Measurements from ENCODE around the gene FANCC. TPM values are rescaled to one million over a fixed set of nuclear protein-coding genes. Genes with fewer than 3 reads are reported as not detected.

The FANCC gene
- total RNA-seq, 2 experiments from 2014 or later: 12.9 to 14.8 TPM

DNA sequence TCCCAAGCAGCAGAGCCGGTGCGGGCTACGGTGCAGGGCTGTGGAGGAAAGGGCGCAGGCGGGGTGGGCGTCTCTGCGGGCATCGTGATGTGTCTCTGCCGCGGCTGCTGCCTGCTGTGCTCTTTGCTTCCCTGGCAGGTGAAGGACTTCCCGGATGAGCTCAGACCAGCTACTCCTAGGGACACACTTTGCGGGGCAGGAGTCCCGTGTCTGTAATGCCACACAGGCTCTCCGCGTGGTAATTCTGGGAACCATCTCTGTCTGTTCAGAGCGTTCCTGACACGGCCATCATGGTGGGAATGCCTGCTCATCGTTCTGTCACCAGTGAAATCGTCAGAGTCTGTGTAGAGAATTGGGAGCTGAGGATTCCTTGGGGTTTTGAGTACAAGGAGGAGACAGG is 235.5 kb downstream of the FANCC start:
- no peaks in the 10 kb centered on the region for H3K4me1 Mint-ChIP-seq
- no peak overlapping the region for H3K27ac Mint-ChIP-seq
- no peaks in the 10 kb centered on the region for H3K27me3 Mint-ChIP-seq
- H3K36me3 Mint-ChIP-seq: no peaks in the 10 kb centered on the region
- POLR2A ChIA-PET: no interaction called here
- DNase-seq: no peak
- no peak overlapping the region for H3K4me3 Mint-ChIP-seq
- no peaks in the 10 kb centered on the region for H3K9me3 Mint-ChIP-seq
- no peak for ATAC-seq (ENCODE audit: low read depth)

DNA sequence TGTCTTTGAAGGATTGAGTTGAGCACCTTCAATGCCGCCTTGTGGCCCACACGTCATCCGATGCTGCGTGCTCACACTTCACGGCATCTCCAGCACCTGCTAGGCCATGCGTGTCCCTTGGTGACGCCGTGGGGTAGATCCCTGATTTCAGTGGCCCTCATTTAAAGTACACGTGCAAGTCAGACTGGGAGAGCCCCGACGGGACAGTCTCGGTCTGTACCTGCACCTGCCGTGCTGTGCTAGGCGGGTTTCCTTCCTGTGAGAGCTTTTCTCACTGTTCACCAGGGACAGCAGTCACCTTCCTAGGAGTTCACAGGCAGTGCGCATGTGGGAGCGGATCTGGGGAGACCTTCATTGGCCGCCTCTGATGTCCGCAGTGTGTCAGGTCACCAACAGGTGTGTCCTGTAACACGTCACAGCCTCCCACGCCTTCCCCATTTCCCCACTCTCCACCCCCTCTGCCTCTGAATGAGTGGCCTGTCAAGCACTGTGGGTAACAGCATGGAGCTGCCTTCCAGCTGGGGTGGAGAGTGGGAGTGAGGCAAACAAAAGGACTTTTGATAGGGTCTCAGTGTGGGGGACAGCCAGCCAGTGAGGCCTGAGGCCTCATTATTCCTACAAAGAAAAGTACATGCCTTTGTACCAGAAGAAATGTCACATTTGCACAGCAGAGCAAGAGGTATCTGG is 236.4 kb downstream of the FANCC start:
- H3K27me3 Mint-ChIP-seq: no peaks in the 10 kb centered on the region
- H3K36me3 Mint-ChIP-seq: no peaks in the 10 kb centered on the region
- H3K9me3 Mint-ChIP-seq: no peaks in the 10 kb centered on the region
- no peaks in the 10 kb centered on the region for H3K4me1 Mint-ChIP-seq
- no peak overlapping the region for H3K4me3 Mint-ChIP-seq
- no peak for ATAC-seq (ENCODE audit: low read depth)
- POLR2A ChIA-PET: no interaction called here
- no peak for DNase-seq
- H3K27ac Mint-ChIP-seq: no peak overlapping the region

DNA sequence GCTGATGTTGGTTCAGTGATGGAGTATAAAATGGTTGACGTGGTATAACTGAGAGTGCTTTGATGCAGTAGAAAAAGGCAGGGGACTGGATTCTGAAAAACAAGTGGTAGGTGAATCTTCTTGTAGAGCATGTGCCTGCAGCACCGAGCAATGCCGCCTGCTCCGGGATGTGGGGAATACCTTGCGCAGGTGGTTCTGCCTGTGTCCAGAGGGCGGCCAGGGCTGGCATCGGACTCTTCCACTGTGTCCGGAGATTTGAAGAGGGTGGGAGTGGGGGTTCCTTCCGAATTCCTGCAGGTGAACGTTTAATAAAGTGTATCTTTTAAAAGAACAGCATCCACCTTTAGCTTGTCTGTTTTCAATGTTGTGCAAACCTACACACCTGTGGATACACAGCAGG is 238.0 kb downstream of the FANCC start:
- no peak overlapping the region for H3K27ac Mint-ChIP-seq
- H3K9me3 Mint-ChIP-seq: no peaks in the 10 kb centered on the region
- POLR2A ChIA-PET: no interaction called here
- no peaks in the 10 kb centered on the region for H3K4me1 Mint-ChIP-seq
- H3K4me3 Mint-ChIP-seq: no peak overlapping the region
- DNase-seq (no peak), ATAC-seq (ENCODE audit: low read depth) (no peak)
- no peaks in the 10 kb centered on the region for H3K36me3 Mint-ChIP-seq
- no peaks in the 10 kb centered on the region for H3K27me3 Mint-ChIP-seq

DNA sequence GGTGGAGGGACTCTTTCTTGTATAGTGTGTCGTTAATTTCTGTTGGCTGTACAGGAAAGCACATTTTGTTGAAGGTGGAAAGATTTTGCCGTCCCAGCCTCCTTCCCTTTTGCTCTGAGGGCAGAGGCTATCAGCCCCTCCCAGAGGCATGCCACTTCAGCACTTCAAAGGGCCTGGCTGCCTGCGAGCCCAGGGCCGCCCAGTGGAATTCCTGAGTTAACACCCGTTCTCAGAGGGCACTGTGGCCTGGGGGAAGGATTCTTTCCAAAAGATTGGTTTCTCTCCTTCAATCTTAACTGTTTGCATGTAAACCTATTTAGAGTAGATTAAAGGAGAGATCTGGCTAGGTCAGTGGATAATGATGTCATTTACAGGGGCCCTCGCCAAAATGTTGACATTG is 238.6 kb downstream of the FANCC start:
- H3K36me3 Mint-ChIP-seq: no peaks in the 10 kb centered on the region
- DNase-seq: no peak
- H3K4me3 Mint-ChIP-seq: no peak overlapping the region
- no peaks in the 10 kb centered on the region for H3K27me3 Mint-ChIP-seq
- no peaks in the 10 kb centered on the region for H3K4me1 Mint-ChIP-seq
- no peaks in the 10 kb centered on the region for H3K9me3 Mint-ChIP-seq
- no peak for ATAC-seq (ENCODE audit: low read depth)
- no peak overlapping the region for H3K27ac Mint-ChIP-seq
- POLR2A ChIA-PET: no interaction called here

DNA sequence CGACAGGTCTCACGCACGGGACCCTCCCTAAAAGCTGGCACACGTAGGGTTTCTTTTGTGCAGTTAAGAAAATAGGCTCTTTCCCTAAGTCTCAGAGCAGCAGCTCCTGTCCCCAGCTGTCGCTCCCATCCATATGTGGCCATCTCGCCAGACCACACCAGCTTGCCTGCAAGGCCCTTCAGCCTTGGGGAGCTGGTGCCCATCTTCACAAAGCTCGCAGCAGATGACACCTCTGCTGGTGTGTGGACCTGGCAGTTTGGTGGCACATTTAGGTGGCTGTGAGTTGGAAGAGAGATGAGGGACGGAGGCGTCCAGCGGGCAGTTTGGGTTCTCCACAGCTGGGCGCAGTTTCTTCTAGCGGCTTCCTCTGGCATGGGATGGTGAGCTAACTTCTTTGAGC is 239.0 kb downstream of the FANCC start:
- POLR2A ChIA-PET: no interaction called here
- no peak overlapping the region for H3K27ac Mint-ChIP-seq

DNA sequence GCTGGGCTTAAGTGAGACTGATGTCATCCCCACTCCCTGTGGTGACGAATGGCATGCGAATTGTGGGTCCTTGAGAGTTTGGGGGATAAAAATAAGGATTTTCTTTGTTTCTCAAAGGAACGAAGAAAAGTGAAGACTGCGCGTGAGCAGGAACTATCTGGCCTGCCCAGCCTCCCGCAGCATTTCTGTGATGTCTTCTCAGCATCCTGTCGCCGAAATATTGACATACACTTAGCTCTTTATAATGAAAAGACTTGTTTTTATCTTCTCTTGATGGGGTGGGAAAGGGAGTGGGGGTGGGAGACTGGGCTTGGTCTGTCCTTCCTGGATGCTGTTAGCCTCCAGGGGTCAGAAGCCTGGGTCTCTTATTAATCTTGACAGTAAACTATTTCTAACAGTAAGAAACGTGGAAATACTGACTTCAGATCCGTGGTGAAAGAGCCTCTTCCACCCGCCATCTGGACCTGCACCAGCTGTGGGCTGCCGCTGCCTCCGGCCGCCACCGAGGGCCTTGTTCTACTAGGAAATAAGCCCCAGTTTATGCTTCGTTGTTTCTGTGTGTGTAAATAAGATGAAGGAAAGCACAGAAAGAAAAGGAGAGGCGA is 239.6 kb downstream of the FANCC start:
- no peaks in the 10 kb centered on the region for H3K4me1 Mint-ChIP-seq
- no peak for ATAC-seq (ENCODE audit: low read depth)
- H3K36me3 Mint-ChIP-seq: no peaks in the 10 kb centered on the region
- no peak overlapping the region for H3K27ac Mint-ChIP-seq
- no peaks in the 10 kb centered on the region for H3K9me3 Mint-ChIP-seq
- no peaks in the 10 kb centered on the region for H3K27me3 Mint-ChIP-seq
- POLR2A ChIA-PET: no interaction called here
- DNase-seq: no peak
- H3K4me3 Mint-ChIP-seq: no peak overlapping the region

More for the DNA sequence above, 239.0 kb downstream of the FANCC start:
- Mint-ChIP-seq H3K4me1 (no peaks in the 10 kb centered on the region), H3K36me3 (no peaks in the 10 kb centered on the region), H3K27me3 (no peaks in the 10 kb centered on the region), H3K4me3 (no peak overlapping the region), H3K9me3 (no peaks in the 10 kb centered on the region)
- no peak for ATAC-seq (ENCODE audit: low read depth)
- no peak for DNase-seq

DNA sequence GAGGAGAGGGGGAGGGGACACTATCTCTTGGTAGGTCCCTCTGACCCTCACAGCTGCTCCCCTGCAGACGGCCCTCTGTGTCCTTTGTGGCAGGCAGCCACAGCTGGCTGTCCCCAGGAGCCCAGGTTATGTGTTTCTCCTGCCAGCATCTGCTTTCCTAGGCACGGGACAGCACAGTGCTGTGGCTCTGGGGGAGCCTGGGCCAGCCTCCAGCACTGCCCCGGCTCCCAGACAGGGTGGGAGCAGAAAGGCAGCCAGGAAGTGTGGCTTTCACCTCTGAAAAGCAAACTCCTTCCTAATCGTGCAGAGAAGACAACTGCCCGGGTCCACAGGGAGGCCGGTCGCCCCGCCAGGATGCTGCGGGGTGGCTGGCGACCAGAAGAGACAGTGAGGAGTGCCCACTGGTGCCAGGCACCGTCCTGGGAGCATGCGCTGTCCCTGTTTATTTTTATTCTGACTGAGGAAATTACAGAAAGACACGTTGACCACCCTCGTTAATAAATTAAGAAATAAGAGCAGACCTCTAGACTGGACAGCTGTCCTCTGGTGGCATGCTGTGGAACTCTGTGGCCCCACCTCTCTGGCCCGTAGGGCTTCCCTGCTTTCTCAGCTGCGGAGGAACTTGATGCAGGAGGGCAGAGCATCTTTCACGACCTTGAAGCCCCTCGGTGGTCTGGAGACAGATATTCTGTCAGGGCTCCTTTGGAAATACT is 240.3 kb downstream of the FANCC start:
- no peaks in the 10 kb centered on the region for H3K36me3 Mint-ChIP-seq
- H3K4me1 Mint-ChIP-seq: no peaks in the 10 kb centered on the region
- no peaks in the 10 kb centered on the region for H3K27me3 Mint-ChIP-seq
- DNase-seq (no peak), ATAC-seq (ENCODE audit: low read depth) (no peak)
- H3K9me3 Mint-ChIP-seq: no peaks in the 10 kb centered on the region
- no peak overlapping the region for H3K27ac Mint-ChIP-seq
- POLR2A ChIA-PET: no interaction called here
- no peak overlapping the region for H3K4me3 Mint-ChIP-seq

DNA sequence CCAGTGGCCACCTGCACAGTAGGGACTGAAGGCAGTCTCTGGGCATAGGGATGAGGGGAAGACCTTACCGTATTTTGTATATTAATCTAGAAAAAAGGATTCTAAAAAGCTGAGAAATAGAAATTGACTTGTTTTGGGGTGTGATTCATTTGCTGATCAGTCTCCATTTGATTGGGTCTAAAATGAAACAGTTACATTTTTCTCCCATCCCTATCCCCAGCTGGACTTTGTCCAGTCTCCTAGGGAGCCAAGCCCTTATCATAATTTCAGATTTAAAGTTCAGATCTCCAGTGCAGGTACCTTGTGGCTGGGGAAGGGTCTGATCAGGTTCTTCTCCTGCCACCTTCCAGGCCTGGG is 240.8 kb downstream of the FANCC start:
- DNase-seq (no peak), ATAC-seq (ENCODE audit: low read depth) (no peak)
- no peak overlapping the region for H3K4me3 Mint-ChIP-seq
- H3K27me3 Mint-ChIP-seq: no peaks in the 10 kb centered on the region
- no peaks in the 10 kb centered on the region for H3K4me1 Mint-ChIP-seq
- POLR2A ChIA-PET: no interaction called here
- H3K27ac Mint-ChIP-seq: no peak overlapping the region
- H3K36me3 Mint-ChIP-seq: no peaks in the 10 kb centered on the region
- no peaks in the 10 kb centered on the region for H3K9me3 Mint-ChIP-seq

DNA sequence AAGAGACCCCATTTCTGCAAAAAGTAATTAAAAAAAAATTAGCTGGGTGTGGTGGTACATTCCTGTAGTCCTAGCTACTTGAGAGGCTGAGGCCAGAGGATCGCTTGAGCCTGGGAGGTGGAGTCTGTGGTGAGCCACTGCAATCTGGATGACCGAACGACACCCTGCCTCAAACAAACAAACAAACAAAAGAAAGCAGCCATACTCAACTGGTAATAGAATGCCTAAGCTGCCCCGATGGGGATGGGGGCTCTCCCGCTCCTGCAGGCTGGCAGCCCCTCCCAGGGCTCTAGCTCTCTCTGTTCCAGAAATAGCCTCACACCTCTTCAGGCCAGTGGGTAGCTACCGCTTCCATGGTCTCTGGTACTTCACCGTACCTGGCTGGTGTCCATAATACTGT is 241.8 kb downstream of the FANCC start:
- Mint-ChIP-seq H3K27ac (no peak overlapping the region), H3K4me3 (no peak overlapping the region), H3K4me1 (no peaks in the 10 kb centered on the region), H3K36me3 (no peaks in the 10 kb centered on the region), H3K27me3 (no peaks in the 10 kb centered on the region), H3K9me3 (no peaks in the 10 kb centered on the region)
- POLR2A ChIA-PET: no interaction called here
- ATAC-seq (ENCODE audit: low read depth): no peak
- no peak for DNase-seq

DNA sequence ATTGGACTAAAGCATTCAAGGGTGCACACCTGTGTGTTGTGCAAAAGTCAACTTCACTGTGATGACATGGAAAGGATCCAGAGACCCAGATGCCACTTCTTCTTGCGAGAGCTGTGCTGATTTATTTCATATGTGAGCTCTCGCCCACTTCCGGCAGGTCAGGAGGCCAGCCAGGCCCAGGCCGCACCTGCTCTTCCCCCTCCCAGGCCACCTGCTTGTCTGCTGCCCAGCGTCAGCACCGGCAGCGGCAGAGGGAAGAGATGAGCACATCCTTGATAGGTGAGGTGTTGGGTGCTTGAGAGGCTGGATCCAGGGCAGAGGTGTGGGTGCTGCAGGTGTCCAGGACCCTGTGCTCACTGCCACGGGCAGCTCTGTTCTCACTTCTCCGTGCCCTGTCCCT is 242.9 kb downstream of the FANCC start:
- Mint-ChIP-seq H3K27me3 (no peaks in the 10 kb centered on the region), H3K4me3 (no peak overlapping the region), H3K9me3 (no peaks in the 10 kb centered on the region), H3K27ac (no peak overlapping the region), H3K4me1 (no peaks in the 10 kb centered on the region), H3K36me3 (no peaks in the 10 kb centered on the region)
- POLR2A ChIA-PET: no interaction called here
- DNase-seq: no peak
- ATAC-seq (ENCODE audit: low read depth): no peak

DNA sequence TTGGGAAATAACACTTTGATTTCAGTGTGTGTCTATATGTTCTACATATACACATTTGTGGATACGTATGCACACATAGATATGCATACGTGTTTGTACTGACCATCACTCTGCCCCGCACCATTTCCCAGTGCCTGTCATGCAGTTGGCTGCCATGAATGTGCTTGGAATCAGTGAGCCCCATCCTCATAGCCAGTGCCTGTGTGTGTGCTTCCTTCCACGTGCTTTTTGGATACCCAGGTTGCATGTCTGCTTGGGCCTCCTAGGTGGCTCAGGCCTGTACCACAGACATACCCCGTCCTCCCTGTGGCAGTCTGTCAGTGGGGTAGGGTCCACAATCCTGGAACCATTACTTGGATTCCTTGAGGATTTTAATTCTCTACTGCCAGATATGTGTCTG is 243.6 kb downstream of the FANCC start:
- POLR2A ChIA-PET: no interaction called here
- Mint-ChIP-seq H3K4me1 (no peaks in the 10 kb centered on the region), H3K27me3 (no peaks in the 10 kb centered on the region), H3K36me3 (no peaks in the 10 kb centered on the region), H3K27ac (no peak overlapping the region), H3K9me3 (no peaks in the 10 kb centered on the region), H3K4me3 (no peak overlapping the region)
- ATAC-seq (ENCODE audit: low read depth): no peak
- DNase-seq: no peak

DNA sequence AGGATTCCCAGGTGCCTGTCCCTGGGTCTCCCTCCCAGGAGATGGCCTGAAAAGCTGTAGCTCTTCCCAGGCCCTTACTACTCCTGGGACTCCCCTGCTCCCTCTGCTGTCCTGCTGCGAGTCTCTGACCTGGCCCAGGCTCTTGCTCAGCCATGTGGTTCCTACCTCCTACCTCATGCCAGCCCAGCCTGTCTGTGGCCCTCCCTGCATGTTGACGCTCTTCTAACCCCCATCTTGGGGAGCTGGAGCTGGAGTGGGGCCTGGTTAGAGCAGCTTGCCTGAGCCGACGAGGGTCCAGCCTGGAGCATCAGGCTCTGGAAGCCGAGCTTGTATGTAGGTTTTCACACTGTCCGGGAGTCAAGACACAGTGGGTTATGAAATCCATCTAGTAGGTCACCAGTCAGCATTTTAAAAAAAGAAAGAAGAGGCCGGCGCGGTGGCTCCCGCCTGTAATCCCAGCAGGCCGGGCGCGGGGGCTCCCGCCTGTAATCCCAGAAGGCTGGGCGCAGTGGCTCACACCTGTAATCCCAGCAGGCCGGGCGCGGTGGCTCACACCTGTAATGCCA is 244.4 kb downstream of the FANCC start:
- DNase-seq (no peak), ATAC-seq (ENCODE audit: low read depth) (no peak)
- no peak overlapping the region for H3K4me3 Mint-ChIP-seq
- H3K27ac Mint-ChIP-seq: no peak overlapping the region
- no peaks in the 10 kb centered on the region for H3K27me3 Mint-ChIP-seq
- H3K36me3 Mint-ChIP-seq: no peaks in the 10 kb centered on the region
- no peaks in the 10 kb centered on the region for H3K4me1 Mint-ChIP-seq
- POLR2A ChIA-PET: no interaction called here
- no peaks in the 10 kb centered on the region for H3K9me3 Mint-ChIP-seq

DNA sequence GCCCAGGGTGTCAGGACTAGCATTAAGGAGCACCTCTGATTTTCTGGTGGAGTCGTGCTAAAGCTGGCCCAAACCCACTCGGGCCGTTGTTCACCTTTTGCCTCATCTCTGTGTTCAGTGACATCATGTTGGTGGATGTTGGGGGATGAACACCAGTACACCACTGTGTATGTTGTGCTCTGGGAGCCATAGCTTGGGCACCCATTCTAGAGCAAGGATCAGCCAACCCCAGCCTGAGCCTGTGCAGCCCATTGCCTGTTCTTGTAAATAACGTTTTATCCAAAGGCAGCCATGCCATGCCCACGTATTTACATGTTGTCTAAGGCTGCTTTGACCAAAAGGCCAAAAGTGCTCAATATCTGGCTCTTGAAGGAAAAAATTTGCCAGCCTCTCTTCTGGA is 245.6 kb downstream of the FANCC start:
- Mint-ChIP-seq H3K27me3 (no peaks in the 10 kb centered on the region), H3K27ac (no peak overlapping the region), H3K4me3 (no peak overlapping the region), H3K36me3 (no peaks in the 10 kb centered on the region), H3K4me1 (no peaks in the 10 kb centered on the region), H3K9me3 (no peaks in the 10 kb centered on the region)
- ATAC-seq (ENCODE audit: low read depth) (no peak), DNase-seq (no peak)
- POLR2A ChIA-PET: no interaction called here

DNA sequence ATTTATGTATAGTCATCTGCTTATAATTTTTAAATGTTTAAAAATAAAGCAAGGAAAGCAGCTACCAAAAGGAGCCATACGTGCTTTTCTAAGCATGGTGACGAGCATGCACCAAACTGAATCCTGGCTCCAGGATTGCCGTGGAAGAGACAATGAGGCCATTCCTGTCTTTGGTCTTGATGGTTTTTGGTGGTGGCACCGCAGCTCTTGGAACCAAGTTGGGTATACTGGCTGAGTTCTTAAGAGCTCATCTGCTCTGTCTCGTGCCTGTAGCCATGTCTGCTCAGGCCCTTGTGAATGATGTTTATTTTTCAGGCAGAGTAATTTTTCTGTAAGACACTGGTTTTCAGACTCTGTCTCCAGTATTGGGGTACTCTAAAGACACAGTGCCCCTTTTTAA is 246.1 kb downstream of the FANCC start:
- ATAC-seq (ENCODE audit: low read depth) (no peak), DNase-seq (no peak)
- Mint-ChIP-seq H3K9me3 (no peaks in the 10 kb centered on the region), H3K4me1 (no peaks in the 10 kb centered on the region), H3K36me3 (no peaks in the 10 kb centered on the region), H3K4me3 (no peak overlapping the region), H3K27ac (no peak overlapping the region), H3K27me3 (no peaks in the 10 kb centered on the region)
- POLR2A ChIA-PET: interaction anchor here (0.6 kb wide), 1 partner anchor 824 kb away, joined by 4 read pairs; no protein-coding TSS in a partner anchor
